CD4-positive, alpha-beta T cell treated with Interleukin-21 for 1 hour (primary cell): ENCODE measurements around the gene PIM3.

Source experiments
- DNase-seq: peaks from one replicate; pipeline ENCODE4 v3.0.0-alpha.2; 2020

Gene PIM3

DNA sequence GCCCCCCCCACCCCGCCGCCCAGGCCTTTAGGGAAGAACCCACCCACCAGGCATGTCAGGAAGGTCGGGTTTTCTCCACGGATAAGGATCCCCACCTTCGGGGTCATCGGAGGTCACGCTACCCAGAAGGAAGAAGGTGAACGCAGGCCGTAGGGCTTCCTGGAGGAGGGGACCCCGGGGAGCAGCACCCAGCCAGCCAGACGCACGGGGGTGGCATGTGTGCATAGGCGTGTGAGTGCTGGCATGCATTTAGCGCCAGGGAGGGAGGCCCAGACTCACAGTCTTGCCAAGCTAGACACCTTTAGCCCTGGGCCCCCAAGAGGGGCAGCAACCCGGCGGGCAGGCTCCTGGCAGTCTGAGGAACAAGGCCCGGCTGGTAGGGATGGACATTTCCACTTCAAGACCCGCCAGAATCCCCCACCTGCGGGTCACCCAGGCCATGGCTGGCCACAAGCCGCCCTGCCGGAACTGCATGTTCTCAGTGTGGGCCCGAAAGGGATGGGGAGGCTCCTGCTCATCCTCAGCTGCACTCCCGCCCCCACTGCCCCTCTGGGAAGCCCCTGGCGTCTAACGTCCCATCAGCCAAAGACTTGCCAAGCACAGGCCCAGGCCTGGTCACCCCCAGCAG is 16.7 kb upstream of the PIM3 start:
- no peak for DNase-seq

DNA sequence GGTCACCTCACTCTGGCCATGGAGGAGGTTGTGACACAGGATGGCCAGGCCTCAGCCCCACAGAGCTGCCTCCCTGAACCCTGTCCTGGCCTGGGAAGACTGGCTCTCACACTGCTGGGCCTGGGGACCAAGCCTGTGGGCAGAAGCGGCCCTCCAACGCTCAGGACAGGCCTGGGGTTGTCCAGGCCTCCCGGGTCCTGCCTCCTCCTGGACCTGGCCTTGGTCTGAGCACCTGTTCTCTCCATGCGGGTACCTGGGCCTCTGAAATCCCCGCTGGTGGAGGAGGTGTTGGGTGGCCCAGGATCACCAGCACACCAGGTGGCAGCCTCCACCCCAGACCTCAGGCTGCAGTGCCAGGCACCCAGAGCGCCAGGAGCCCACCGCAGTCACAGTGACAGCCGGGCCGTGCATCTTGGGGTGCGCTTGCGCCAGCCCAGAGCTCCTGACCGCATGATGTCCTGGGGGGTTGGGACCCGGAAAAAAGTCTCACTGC is 16.1 kb upstream of the PIM3 start:
- DNase-seq: no peak

DNA sequence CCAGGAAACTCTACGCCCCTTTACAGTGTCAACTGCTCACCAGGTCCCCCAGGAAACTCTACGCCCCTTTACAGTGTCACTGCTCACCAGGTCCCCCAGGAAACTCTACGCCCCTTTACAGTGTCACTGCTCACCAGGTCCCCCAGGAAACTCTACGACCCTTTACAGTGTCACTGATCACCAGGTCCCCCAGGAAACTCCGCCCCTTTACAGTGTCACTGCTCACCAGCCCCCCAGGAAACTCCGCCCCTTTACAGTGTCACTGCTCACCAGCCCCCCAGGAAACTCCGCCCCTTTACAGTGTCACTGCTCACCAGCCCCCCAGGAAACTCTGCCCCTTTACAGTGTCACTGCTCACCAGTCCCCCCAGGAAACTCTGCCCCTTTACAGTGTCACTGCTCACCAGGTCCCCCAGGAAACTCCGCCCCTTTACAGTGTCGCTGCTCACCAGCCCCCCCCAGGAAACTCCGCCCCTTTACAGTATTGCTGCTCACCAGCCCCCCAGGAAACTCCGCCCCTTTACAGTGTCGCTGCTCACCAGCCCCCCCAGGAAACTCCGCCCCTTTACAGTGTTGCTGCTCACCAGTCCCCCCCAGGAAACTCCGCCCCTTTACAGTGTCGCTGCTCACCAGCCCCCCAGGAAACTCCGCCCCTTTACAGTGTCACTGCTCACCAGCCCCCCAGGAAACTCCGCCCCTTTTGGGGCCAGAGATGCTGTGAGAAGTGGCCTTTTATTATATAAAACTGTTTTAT is 15.4 kb upstream of the PIM3 start:
- DNase-seq: peak; percentile 88

DNA sequence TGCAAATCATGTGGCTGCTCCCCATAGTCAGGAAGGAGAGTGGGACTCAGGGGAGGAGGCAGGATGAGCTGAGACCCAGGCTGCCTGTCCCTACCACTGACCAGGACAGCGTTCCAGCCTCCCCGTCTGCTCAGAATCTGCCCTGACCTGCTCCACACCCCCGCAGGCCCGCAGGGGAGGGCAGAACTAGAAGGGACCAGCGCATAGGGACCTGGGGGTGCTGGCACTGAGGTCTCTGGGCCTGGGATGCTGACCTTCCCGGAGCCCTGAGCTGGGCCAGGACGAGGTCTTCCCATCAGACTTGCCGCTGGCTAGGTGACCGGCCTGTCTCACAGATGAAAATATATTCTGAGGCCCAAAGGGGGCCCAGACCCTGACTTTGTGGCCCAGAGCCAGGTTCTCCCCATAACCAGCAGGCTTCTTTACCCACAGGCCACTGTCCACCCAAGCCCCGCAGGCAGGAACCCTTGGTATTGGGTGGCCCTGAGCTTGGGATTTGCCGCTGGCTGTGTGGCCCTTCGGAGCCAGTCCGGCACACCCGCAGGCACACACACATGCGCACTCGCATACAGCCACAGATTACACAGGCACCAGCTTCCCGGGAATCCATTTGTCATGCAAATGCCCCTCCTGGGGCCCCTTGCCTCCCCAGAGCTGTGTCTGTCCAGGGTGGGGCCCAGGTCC is 13.8 kb upstream of the PIM3 start:
- DNase-seq: no peak

DNA sequence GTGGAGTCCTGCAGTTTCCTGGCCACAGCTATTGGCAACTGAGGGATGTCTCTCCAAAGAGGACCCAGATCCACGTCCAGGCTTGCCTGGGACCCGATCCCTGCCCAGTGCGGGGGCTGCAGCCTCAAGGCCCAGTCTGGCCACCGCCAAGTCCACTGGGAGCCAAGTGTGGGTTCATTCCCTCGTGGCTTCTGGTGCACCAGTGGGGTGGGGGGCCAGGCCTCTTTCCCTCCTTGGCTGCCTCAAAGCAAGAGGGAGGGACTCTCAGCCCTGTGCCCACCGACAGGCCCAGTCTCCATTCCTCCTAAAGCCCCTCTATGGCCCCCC is 13.3 kb upstream of the PIM3 start:
- DNase-seq: no peak

DNA sequence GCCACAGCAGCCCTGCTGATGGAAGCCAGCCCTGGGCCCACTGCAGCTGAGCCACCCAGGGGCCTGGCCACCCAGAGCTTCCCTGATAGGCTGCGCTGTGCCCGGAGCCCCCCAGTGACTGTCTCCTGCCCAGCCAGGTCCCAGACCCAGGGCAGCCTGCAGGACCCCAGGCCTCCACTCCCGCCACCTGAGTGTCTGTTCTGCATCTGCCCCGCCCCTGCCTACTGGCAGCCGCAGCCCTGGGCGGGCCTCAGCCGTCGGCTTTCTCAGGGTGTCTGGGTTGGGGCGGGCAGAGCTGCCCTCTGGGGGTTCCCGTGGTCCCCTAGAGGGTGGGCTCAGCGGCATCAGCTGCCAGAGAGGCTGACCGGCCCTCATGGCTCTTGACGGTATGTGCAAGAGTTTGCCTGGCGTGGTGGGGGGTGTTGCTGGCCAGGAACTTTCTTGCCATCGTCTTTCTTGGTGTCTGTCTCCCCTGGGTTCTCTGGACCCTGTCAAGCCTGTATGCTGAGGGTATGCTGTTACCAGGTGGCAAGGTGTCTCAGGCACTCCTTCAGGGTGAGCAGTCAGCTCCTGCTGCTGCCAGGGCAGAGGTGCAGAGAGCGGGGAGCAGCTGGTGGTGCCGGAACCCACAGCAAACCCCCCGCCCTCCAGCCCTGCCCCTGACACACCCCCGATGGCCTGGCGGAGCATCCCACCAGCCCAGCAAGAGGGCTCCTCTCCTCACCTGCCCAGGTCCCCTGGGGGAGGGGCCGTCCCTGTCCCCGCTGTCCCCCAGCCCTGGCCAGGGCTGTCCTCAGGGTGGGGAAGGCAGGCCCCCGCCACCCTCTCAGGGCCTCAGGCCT is 12.2 kb upstream of the PIM3 start:
- no peak for DNase-seq

DNA sequence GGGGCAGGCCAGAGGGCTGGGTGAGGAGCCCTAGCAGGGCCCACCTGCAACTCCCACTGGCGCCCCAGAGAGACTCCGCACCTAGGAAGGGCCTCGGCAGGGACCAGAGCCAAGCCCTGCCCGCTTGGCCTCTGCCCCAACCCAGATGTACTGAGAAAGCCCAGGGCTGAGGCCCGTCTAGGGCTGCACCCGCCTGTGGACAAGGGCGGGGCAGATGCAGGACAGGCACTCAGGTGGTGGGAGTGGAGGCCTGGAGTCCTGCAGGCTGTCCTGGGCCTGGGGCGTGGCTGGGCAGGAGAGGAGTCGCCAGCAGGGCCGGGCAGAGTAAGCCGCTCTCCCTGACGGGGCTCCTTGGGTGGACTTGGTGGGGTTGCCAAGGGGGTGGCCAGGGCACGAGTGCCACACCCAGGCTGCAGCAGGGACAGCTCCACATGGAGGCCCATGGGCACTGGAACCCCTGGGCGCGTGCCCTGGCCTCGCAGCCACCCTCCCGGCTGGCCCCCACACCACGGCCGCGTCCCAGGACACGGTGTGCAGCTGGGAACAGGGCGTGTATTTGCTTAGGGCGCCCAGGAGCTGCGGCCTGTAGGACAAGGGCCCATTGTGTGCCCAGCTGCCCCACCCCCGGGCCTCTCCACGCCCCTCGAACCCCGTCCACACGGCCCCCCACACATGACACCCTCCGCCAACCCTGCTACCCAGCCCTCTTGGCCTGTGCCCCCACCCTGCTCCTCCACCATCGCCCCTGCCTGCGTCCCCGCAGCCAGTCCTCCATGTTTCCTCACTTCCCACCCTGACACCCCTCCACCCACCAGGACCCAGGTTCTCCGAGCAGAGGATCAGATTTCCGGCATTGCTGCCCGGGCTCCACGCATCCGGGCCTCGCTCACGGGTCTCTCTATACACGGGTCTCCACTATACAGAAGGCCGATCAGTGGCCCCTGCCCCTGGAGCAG is 11.3 kb upstream of the PIM3 start:
- no peak for DNase-seq

DNA sequence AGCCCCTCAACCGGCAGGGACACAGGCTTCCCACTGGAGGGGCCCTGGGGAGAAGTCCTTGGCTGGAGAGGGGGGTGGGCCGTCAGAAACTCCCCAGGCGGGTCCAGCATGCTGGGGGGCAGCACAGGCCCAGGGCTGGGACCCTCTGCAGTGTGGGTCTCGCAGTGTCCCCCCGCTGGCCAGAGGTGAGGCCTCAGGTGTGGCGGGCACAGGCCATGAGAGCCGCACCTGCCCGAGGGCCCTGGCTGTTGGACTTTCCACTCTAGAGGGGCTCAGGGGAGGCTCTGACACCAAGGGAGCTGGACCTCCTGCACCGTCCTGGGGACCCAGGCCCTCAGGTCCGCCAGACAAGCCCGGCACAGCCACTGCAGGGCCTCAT is 10.7 kb upstream of the PIM3 start:
- DNase-seq: no peak

DNA sequence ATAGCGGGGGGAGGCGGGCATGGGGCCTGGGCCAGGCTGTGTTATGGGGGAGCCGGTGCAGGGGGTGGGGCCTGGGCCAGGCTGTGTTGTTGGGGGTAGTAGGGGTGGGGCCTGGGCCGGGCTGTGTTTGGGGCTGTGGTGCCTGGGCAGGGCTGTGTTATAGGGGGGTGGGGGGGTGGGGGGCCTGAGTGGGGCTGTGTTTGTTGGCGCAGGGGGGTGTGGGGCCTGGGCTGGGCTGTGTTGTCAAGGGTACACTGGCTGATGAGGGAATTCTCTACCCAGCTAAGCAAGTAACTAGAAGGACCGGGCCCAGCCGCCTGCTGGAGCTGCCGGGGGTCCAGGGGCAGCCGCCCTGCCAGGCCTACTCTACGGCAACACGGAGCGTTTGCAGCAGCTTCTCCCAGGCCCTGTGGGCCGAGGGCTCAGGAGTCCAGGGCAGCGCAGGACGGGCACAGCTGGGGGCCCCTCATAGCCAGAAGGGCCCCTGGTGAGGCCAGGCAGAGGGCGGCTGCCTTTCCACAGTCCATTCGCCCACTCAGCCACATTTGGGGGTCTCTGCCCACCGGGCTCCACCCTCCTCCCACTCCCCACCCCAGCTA is 10.1 kb upstream of the PIM3 start:
- no peak for DNase-seq

DNA sequence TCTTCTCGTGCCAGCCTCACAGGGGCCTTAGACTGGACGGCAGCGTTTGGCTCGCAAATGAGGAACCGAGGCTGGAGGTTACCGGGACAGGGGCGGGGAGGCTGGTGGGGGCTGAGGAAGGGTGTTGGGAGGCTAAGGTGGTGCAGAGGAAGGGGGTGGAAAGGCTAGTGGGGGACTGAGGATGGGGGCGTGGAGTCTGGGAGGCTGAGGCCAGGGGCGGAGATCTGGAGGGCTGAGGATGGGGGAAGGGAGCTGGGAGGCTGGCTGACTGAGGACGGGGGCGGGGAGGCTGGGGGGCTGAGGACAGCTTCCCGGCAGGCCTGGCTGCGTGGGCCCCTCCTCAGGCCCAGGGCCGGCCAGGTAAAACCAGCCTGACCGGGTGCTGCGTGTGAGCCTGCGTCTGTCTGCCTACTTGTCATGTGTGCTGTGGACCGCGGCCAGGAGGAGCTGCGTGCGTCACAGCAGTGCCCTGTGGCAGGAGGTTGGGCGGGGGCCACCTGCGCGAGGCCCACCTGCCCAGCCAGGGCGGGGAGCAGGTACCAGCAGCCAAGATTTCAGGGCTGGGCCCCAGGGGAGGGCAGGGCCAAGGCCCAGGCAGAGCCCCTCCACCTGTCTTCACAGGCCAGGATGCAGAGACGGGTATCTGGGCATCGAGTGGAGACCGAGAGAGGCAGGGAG is 9.4 kb upstream of the PIM3 start:
- DNase-seq: no peak

DNA sequence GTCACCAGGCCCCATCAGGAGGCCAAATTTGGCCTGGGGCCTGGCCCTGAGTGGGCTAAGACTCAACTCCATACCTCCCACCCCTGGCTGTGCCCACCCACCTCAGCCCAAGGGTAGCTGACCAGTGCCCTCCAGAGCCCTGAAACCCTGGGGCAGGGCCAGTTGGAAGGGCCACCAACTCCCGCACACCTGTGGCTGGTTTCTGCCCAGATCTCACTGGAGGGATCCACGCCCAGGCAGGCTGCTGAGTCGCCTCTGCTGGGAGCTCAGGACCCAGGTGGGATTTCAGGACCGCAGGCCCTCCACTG is 8.9 kb upstream of the PIM3 start:
- DNase-seq: no peak

DNA sequence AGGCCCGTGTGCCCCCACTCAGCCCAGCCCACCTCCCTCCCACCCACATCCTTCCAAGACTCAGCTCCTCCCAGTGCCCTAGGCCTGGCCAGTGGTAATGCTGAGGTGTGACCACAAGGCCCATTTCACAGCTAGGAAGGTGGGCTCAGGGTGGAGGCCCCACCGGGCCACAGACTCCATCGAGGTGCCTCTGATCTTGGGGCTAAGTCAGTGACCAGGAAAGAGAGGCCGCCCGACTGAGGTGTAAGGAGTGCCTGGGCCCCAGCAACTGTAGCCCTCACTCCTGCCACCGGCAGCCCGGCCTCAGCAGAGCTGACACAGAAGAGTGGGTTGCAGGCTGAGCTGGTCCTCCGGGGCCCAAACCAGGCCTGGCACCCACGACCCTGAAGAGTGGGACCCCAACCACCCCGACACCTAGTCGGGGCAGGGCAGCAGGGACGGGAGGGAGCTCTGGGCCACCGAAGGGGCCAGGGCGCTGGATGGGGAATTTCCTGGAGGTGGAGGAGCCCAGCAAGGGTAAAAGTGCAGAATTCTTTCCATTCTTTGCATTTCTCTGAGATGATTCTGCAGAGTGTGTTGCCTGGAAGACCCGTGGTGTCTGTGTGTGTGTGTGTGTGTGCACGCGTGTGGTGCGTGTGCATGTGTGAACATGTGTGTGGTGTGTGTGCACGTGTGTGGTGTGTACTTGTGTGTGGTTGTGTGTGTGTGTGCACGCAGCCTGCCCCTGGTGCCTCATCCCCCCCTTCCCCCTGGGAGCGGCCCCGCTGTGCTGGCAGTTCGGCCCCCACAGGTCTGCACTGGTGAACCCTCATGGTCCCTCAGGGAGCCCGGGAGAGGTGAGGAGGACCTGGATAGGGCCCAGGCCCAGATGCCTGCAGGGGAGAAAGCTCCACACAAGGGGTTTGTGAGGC is 8.3 kb upstream of the PIM3 start:
- no peak for DNase-seq

DNA sequence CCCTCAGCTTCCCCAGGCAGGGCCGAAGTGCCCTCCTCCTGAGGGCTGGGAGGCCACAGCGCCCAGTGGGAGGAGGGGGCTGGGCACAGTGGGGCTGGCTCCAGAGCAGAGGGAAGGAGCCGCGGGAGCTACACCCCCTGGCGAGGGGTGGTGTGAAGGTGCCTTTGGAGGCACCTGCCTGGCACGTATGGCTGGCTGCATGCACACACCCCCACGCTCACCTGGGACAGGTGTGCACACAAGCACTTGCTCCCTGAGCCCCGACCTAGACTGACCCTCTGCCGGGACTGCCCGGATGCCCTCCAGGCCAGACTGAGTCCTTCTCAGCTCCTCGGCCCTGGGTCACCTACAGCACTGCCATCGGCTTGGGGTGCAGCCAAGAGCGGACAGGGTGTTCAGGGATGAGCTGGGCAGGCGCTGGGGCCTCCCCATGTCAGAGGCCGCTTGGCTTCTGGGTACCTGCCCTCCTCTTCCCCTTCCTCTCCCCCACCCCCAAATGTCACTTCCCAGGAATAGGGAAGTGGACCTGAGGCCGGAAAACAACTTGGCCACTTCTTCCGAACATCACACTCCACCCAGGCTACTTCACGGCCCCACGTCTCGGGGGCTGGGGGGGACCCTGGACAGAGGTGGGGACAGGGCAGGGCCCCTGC is 7.4 kb upstream of the PIM3 start:
- no peak for DNase-seq

DNA sequence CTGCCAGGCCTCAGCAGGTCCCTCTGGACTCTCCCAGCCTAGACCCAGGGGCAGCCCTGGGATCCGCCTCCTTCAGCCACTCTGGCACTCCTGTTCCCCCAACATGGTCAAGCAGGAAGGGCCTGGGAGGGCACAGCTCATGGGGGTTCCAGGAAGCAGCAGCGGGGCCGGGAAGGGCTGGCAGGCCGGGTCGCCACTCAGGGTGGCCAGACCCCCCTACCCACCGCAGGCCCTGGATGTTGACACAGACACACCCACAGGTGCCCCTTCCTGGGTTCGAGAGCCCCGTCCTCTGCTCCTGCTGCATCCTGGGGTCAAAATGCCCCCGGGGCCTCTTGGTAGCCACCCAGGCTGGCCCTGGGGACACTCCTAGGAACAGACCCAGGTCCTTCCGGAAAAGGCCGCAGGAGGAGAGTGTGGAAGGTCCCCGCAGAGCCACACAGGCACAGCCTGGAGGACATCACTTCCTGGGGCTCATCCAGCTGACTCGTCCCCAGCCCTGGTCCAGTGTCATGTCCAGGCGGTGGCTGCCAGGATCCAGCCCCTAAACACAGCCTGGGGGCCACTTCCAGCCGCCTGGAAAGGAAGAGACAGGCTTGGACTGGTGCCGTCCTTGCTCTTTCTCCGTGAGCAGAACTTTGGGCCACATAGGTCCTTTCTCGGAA is 6.8 kb upstream of the PIM3 start:
- no peak for DNase-seq

DNA sequence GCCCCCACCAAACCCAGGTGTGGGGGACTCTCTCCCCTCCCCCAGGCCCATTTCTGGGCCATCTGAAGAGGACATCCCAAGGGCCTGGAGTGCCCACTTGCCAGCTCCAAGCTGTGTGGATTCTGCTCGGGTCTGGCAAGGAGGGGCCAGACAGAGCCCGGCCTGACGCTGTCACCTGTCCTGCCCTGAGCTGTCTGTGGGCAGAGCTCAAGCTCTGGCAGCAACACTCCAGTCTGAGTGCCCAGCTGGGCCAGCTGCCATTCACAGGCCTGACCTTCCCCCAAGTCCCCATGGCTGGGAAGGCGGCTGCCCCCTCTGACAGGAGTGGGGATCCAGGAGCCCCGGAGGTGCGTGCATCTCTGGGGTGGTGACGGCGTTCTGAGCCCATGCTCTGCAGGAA is 6.2 kb upstream of the PIM3 start:
- no peak for DNase-seq

DNA sequence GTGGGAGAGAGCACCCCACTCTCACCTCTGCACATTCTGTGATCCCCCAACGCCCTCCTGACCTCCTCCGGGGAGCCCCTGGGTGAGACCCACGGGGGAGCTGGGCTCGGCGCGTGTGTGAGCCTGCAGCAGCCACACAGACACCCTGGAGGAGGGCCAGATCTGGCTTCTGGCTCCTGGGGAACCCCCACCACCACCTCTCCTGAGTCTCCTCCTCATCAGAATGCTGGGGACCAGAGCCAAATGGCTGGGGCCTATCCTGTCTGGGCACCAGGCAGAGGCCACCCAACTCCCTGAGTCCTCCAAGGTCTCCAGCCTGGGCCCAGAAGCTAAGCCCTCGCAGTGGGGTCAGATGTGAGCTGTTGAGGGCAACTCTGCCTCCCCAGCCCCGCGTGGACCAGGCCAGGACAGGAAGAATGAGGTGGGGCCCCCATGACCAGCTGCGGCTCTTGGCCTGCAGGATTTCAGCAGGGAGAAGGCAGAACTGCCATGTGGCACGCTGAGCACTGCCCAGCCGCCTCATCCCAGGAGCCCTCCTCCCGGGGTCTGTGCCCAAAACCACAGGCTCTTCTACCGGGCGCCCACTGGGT is 5.5 kb upstream of the PIM3 start:
- no peak for DNase-seq

DNA sequence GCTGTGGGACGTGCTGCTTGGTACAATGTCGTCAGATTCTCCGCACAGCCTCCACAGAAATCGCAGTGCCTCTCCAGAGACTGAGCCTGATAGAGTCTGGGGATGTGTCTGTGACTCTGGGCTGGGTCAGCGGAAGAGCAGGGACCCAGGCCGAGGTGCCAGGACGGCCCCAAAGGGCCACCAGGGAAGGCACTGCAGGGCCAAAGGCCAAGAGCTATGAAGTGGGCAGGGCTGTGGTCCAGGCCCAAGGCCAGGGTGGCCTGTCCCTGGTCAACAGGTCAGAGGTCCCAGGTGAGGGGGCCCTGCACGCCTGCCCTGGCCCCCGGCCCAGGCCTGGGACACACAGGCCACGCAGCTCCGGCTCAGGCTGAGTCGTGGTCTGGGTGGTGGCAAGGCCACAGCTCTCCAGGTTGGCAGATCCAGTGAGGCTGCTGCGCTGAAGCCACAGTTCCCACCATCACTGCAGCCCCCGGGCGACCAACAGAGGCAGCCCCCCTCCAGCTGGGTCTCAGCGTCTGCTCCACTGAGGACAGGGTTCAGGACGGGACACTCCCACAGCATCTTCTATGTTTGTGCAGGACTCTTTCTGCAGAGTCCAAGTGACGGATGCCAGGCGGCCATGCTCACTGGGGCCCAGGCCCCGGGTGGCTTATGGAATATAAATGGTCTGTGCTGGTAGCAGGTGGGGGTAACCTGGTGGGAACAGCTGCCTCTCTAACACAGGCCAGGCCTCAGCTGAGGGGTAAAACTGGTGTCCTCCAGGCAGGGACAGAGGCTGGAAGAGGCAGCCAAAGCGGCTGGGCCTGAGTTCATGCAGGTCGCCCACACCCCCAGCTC is 4.8 kb upstream of the PIM3 start:
- no peak for DNase-seq

DNA sequence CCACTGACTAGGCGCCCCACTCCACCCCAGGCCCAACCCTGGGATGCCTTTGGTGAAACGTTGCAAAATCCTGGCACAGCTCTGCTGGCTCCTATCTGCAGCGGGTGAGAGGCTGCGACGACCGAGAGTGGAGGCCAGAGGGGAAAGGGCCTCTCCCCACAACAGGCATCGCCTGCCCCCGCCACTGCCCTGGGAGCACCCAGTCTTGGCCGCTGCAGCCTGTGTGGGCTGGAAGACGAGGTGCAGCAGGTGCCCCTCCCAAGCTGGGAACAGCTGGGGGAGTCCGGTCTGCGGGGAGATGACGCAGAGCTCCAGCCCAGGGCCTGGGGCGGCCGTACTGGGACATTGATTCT is 4.2 kb upstream of the PIM3 start:
- no peak for DNase-seq
